ENCODE results near the gene SLIT3.

SLIT3 gene

DNA sequence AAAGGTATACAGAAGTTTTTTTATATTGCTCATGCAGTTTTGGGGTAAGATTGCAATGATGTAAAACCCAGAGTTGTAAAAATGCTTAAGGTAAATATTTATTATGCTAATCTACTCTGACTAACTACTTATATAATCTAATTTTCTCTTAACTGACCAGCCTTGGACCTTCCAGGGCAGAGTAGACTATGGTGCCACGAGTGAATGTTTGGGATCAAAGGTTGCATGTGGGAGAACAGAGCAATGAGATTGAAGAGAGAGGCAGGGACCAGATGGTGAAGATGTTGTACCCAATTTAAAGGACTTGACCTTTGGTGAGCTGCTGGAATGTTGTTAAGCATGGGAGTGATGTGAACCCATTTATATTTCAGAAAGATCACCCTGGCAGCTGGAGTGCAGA is 686.9 kb downstream of the SLIT3 start:
- H3K9me3 Mint-ChIP-seq: no peaks in the 10 kb centered on the region
- no peak overlapping the region for H3K4me3 Mint-ChIP-seq
- no peaks in the 10 kb centered on the region for H3K36me3 Mint-ChIP-seq (ENCODE audit: low read depth)
- TF ChIP-seq, protein P1, sequence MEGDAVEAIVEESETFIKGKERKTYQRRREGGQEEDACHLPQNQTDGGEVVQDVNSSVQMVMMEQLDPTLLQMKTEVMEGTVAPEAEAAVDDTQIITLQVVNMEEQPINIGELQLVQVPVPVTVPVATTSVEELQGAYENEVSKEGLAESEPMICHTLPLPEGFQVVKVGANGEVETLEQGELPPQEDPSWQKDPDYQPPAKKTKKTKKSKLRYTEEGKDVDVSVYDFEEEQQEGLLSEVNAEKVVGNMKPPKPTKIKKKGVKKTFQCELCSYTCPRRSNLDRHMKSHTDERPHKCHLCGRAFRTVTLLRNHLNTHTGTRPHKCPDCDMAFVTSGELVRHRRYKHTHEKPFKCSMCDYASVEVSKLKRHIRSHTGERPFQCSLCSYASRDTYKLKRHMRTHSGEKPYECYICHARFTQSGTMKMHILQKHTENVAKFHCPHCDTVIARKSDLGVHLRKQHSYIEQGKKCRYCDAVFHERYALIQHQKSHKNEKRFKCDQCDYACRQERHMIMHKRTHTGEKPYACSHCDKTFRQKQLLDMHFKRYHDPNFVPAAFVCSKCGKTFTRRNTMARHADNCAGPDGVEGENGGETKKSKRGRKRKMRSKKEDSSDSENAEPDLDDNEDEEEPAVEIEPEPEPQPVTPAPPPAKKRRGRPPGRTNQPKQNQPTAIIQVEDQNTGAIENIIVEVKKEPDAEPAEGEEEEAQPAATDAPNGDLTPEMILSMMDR (IDR thresholded peaks at IDR 0.05): no peak
- no peak overlapping the region for H3K27ac Mint-ChIP-seq
- no peak for DNase-seq
- H3K4me1 Mint-ChIP-seq: peaks cover 19% of the 10 kb centered on the region
- peaks cover 12% of the 10 kb centered on the region for H3K27me3 Mint-ChIP-seq (ENCODE audit: low read depth, poor library complexity)

DNA sequence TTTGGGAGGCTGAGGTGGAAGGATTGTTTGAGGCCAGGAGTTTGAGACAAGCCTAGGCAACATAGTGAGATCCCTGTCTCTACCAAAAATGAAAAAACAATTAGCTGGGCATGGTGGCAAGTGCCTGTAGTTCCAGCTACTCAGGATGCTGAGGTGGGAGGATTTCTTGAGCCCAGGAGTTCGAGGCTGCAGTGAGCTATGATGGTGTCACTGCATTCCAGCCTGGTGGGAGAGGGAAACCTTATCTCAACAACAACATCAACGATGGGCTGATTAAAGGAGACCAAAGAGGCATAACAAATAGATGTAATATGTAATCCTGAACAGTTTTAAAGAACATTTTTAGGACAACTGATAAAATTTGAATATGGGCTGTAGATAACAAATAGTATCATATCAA is 687.5 kb downstream of the SLIT3 start:
- TF ChIP-seq, protein P1 (IDR thresholded peaks at IDR 0.05): no peak
- Mint-ChIP-seq H3K4me3 (no peak overlapping the region), H3K27me3 (ENCODE audit: low read depth, poor library complexity) (peaks cover 12% of the 10 kb centered on the region), H3K27ac (no peak overlapping the region), H3K36me3 (ENCODE audit: low read depth) (no peaks in the 10 kb centered on the region), H3K4me1 (peaks cover 22% of the 10 kb centered on the region), H3K9me3 (no peaks in the 10 kb centered on the region)
- no peak for DNase-seq

DNA sequence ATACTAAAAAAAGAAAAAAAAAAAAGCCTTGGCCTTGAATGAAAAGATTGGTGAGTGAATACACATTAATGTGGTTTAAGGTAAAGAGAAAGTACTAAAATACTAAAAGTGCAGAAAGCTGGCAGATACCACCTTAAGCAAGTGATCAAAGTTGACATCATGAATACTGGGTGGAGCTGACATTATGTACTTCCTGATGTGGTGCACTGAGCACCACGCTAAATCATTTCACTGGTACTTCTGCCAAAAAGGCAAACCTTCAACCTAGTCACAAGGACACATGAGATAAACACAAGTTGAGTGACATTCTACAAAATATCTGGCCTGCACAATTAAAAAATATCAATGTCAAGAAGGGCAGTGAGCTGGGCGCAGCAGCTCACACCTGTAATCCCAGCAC is 687.9 kb downstream of the SLIT3 start:
- Mint-ChIP-seq H3K9me3 (no peaks in the 10 kb centered on the region), H3K36me3 (ENCODE audit: low read depth) (no peaks in the 10 kb centered on the region), H3K27ac (no peak overlapping the region), H3K4me1 (peaks cover 23% of the 10 kb centered on the region), H3K27me3 (ENCODE audit: low read depth, poor library complexity) (peaks cover 12% of the 10 kb centered on the region), H3K4me3 (no peak overlapping the region)
- DNase-seq: no peak
- TF ChIP-seq, protein P1 (IDR thresholded peaks at IDR 0.05): no peak

DNA sequence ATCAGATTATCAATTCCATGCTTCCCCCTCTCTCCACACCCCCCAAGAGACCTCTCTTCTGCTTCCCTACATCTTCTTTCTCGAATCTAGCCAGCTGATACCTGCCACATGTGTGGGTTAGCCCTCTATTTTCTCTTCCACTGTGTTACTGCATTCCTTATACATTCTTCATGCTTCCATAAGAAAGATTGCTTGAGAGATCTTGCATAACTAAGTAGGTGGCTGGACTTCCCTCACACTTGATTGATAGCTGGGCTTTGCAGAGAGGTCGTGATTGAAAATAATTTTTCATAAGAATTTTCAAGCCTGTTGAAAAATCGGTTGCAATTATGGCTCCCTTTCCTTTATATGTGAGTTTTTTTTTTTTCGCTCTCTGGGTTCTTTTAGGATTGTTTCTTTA is 688.8 kb downstream of the SLIT3 start:
- H3K27me3 Mint-ChIP-seq (ENCODE audit: low read depth, poor library complexity): peaks cover 12% of the 10 kb centered on the region
- H3K4me3 Mint-ChIP-seq: no peak overlapping the region
- DNase-seq: no peak
- no peak overlapping the region for H3K27ac Mint-ChIP-seq
- TF ChIP-seq, protein P1 (IDR thresholded peaks at IDR 0.05): no peak
- H3K4me1 Mint-ChIP-seq: peaks cover 23% of the 10 kb centered on the region
- no peaks in the 10 kb centered on the region for H3K9me3 Mint-ChIP-seq
- H3K36me3 Mint-ChIP-seq (ENCODE audit: low read depth): no peaks in the 10 kb centered on the region

Data from nephron progenitor cell (in vitro differentiated cells).